KMS-11 (cell line): ENCODE data around the gene FBXL5.

Experiments
- H2AFZ ChIP-seq: fragments of 200-600 bp; sonication (generic); 2 replicates; pipeline ENCODE4 v1.6.1; 2016; ENCODE audit warnings: antibody characterized with exemption, mixed run types, low read depth
- H3K27ac ChIP-seq: fragments of 200-600 bp; sonication (generic); 2 replicates; pipeline ENCODE4 v1.6.1; 2016; ENCODE audit warnings: mild to moderate bottlenecking, mixed run types
- H3K27me3 ChIP-seq: fragments of 200-600 bp; sonication (generic); 2 replicates; pipeline ENCODE4 v1.6.1; 2017; ENCODE audit warnings: mild to moderate bottlenecking, low read depth, mixed run types, moderate library complexity; ENCODE audit not compliant: insufficient read depth
- H3K36me3 ChIP-seq: fragments of 200-600 bp; sonication (generic); 2 replicates; pipeline ENCODE4 v1.6.1; 2017; ENCODE audit warnings: mild to moderate bottlenecking, mixed run types; ENCODE audit not compliant: insufficient read depth
- H3K4me1 ChIP-seq: fragments of 200-600 bp; sonication (generic); 2 replicates; pipeline ENCODE4 v1.6.1; 2016; ENCODE audit warnings: mild to moderate bottlenecking, low read depth, mixed run types; ENCODE audit not compliant: poor library complexity, severe bottlenecking
- H3K4me2 ChIP-seq: fragments of 200-600 bp; sonication (generic); 2 replicates; pipeline ENCODE4 v1.7.0; 2016; ENCODE audit warnings: mild to moderate bottlenecking, mixed run types
- H3K4me3 ChIP-seq: fragments of 200-600 bp; sonication (generic); IDR thresholded peaks from 2 replicates; pipeline ENCODE4 v1.6.1; 2017; ENCODE audit warnings: low read depth, low read length, mixed read lengths; ENCODE audit not compliant: insufficient read depth
- H3K79me2 ChIP-seq: fragments of 200-600 bp; sonication (generic); 2 replicates; pipeline ENCODE4 v1.6.1; 2016; ENCODE audit warnings: low read depth, mixed run types; ENCODE audit not compliant: insufficient read depth
- H3K9ac ChIP-seq: fragments of 200-600 bp; sonication (generic); 2 replicates; pipeline ENCODE4 v1.6.1; 2016; ENCODE audit warnings: mild to moderate bottlenecking, mixed run types
- H4K20me1 ChIP-seq: fragments of 200-600 bp; sonication (generic); 2 replicates; pipeline ENCODE4 v1.6.1; 2016; ENCODE audit warnings: mild to moderate bottlenecking, mixed run types; ENCODE audit not compliant: insufficient read depth
- TF ChIP-seq, protein P1 (sequence below): fragments of 200-600 bp; sonication (generic); conservative IDR thresholded peaks from 2 replicates; pipeline ENCODE4 v1.6.1; 2017; ENCODE audit warnings: low read depth, mild to moderate bottlenecking, antibody characterized with exemption, low read length, moderate library complexity, mixed read lengths

Gene FBXL5, protein sequence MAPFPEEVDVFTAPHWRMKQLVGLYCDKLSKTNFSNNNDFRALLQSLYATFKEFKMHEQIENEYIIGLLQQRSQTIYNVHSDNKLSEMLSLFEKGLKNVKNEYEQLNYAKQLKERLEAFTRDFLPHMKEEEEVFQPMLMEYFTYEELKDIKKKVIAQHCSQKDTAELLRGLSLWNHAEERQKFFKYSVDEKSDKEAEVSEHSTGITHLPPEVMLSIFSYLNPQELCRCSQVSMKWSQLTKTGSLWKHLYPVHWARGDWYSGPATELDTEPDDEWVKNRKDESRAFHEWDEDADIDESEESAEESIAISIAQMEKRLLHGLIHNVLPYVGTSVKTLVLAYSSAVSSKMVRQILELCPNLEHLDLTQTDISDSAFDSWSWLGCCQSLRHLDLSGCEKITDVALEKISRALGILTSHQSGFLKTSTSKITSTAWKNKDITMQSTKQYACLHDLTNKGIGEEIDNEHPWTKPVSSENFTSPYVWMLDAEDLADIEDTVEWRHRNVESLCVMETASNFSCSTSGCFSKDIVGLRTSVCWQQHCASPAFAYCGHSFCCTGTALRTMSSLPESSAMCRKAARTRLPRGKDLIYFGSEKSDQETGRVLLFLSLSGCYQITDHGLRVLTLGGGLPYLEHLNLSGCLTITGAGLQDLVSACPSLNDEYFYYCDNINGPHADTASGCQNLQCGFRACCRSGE

DNA sequence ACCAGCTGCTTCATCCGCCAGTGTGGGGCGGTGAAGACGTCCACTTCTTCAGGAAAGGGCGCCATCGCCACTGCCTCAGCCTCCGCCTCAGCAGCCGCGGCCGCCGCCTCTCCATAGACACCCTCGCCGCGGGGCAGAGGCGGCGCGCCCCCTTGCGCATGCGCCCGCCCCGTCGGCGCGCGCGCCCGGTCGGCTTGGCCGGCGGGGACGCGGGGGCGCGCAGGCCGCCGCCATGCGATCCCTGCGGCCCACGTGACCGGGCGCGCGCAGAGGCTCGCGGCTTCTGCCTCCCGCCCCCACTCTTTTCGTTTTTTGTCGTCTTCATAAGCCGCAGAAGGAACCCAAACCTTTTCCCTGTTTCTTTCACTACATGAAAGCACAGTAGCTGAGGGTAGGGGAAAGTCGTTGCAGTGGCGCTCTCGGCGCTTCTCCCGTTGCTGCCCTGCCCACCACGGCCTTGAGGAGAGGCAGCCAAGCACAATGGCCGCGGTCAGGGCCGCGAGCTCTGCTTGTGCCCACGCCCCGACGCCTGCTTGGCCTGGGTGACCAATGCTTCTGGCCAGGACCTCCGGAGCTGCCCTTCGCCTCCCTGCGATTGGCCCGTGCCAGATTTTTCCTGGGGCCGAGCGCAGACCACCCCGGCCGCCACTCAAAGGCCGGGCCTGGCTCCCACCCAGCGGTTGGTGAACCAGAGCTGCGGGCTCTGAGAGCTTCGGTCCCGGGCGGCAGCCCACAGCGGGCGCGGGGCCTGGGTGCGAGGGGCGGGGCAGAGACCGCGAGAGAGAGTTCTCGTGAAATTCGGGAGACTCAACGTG, at the start of gene FBXL5:
Gene FBXL5 (minus strand): TSS at position 135 of the 815 bp plus-strand sequence. CDS start 70 bp downstream, at position 65.
- TF ChIP-seq, protein P1, sequence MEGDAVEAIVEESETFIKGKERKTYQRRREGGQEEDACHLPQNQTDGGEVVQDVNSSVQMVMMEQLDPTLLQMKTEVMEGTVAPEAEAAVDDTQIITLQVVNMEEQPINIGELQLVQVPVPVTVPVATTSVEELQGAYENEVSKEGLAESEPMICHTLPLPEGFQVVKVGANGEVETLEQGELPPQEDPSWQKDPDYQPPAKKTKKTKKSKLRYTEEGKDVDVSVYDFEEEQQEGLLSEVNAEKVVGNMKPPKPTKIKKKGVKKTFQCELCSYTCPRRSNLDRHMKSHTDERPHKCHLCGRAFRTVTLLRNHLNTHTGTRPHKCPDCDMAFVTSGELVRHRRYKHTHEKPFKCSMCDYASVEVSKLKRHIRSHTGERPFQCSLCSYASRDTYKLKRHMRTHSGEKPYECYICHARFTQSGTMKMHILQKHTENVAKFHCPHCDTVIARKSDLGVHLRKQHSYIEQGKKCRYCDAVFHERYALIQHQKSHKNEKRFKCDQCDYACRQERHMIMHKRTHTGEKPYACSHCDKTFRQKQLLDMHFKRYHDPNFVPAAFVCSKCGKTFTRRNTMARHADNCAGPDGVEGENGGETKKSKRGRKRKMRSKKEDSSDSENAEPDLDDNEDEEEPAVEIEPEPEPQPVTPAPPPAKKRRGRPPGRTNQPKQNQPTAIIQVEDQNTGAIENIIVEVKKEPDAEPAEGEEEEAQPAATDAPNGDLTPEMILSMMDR: no peak

DNA sequence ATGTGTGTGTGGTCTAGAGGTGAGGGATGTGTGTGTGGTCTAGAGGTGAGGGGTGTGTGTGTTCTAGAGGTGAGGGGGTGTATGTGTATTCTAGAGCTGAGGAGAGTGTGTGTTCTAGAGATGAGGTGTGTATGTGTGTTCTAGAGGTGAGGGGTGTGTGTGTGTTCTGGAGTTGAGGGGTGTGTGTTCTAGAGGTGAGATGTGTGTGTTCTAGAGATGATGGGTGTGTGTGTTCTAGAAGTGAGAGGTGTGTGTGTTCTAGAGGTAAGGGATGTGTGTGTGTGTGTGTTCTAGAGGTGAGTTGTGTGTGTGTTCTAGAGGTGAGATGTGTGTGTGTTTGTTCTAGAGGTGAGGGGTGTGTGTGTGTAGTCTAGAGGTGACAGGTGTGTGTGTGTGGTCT, 49.0 kb upstream of the FBXL5 start:
- Histone ChIP-seq H3K4me3 (no peak overlapping the region), H3K27me3 (no peaks in the 10 kb centered on the region), H3K4me1 (no peaks in the 10 kb centered on the region), H4K20me1 (no peaks in the 10 kb centered on the region), H3K79me2 (no peaks in the 10 kb centered on the region), H3K9ac (no peak overlapping the region), H3K4me2 (no peak overlapping the region), H2AFZ (no peak overlapping the region), H3K27ac (no peak overlapping the region), H3K36me3 (no peaks in the 10 kb centered on the region)
- TF ChIP-seq, protein P1: no peak

More for the DNA sequence above, at the start of gene FBXL5:
- H3K27me3 ChIP-seq: no peaks in the 10 kb centered on the region
- no peaks in the 10 kb centered on the region for H4K20me1 ChIP-seq
- peaks cover 24% of the 10 kb centered on the region for H3K4me1 ChIP-seq
- peak within 1 kb of the TSS; percentile 58 for H3K4me3 ChIP-seq
- peak within 1 kb of the TSS; percentile 76 for H2AFZ ChIP-seq
- H3K79me2 ChIP-seq: peaks cover 35% of the 10 kb centered on the region
- no peaks in the 10 kb centered on the region for H3K36me3 ChIP-seq
- peak within 1 kb of the TSS; percentile 87 for H3K4me2 ChIP-seq
- peak within 1 kb of the TSS; percentile 82 for H3K27ac ChIP-seq
- peak within 1 kb of the TSS; percentile 79 for H3K9ac ChIP-seq

DNA sequence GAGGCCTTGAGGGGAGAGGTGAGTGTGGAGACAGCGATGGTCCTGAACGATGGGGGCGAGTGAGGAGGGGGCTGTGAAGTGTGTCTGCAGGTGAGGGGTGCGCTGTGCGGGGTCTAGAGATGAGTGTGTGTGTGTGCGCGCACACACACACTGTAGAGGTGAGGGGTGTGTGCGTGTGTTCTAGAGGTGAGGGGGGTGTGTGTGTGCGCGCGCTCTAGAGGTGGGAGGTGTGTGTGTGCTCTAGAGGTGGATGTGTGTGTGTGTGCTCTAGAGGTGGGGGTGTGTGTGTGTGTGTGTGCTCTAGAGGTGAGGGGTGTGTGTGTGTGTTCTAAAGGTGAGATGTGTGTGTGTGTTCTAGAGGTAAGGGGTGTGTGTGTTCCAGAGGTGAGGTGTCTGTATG, 48.3 kb upstream of the FBXL5 start:
- H3K4me1 ChIP-seq: no peaks in the 10 kb centered on the region
- no peaks in the 10 kb centered on the region for H3K27me3 ChIP-seq
- no peaks in the 10 kb centered on the region for H3K36me3 ChIP-seq
- H3K4me3 ChIP-seq: no peak overlapping the region
- TF ChIP-seq, protein P1: no peak
- H3K27ac ChIP-seq: no peak overlapping the region
- no peak overlapping the region for H3K9ac ChIP-seq
- no peaks in the 10 kb centered on the region for H3K79me2 ChIP-seq
- no peak overlapping the region for H2AFZ ChIP-seq
- H3K4me2 ChIP-seq: no peak overlapping the region
- no peaks in the 10 kb centered on the region for H4K20me1 ChIP-seq

DNA sequence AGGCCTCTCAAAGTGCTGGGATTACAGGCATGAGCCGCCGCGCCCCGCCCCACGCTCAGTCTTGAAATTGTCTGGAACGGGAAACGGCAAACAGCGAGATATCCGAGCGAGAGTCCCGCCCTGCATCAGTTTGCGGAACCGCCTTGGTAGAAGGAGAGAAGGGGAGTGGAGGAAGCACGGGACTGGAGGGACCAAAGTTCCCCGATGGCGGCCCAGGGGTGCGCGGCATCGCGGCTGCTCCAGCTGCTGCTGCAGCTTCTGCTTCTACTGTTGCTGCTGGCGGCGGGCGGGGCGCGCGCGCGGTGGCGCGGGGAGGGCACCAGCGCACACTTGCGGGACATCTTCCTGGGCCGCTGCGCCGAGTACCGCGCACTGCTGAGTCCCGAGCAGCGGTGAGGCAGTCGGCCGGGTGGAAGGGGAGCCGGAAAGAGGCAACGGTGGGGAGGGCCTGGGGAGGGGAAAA, 47.8 kb upstream of the FBXL5 start, which contains the start of gene BST1:
Gene BST1 (plus strand): TSS at position 125 of the 463 bp plus-strand sequence. CDS start 80 bp downstream, at position 205.
- no peak within 1 kb of the TSS for H3K9ac ChIP-seq
- TF ChIP-seq, protein P1: no peak
- no peaks in the 10 kb centered on the region for H3K4me1 ChIP-seq
- no peak within 1 kb of the TSS for H3K27ac ChIP-seq
- no peaks in the 10 kb centered on the region for H3K27me3 ChIP-seq
- no peaks in the 10 kb centered on the region for H3K36me3 ChIP-seq
- H2AFZ ChIP-seq: no peak within 1 kb of the TSS
- no peaks in the 10 kb centered on the region for H4K20me1 ChIP-seq
- no peaks in the 10 kb centered on the region for H3K79me2 ChIP-seq
- no peak within 1 kb of the TSS for H3K4me2 ChIP-seq
- no peak within 1 kb of the TSS for H3K4me3 ChIP-seq
